ENCODE data around the gene SMYD2. TPM values are rescaled to one million over a fixed set of nuclear protein-coding genes. Genes with fewer than 3 reads are reported as not detected.

The SMYD2 gene
- total RNA-seq, 1 experiment from 2014 or later = 27.2 TPM

- no peaks in the 10 kb centered on the region for H3K4me1 ChIP-seq (ENCODE audit: control insufficient read depth in 1 of 2, insufficient read depth in 2 of 2, low read length in 2 of 2)
- no peaks in the 10 kb centered on the region for H3K9me2 ChIP-seq (ENCODE audit: insufficient read depth)
- 0 out of 2 replicates have a peak, but pooled peaks cover 3% of the 10 kb centered on the region for H4K20me1 ChIP-seq (ENCODE audit: insufficient read depth)
- no peak overlapping the region for H3K4me2 ChIP-seq (ENCODE audit: low read length)
- intact Hi-C loops (cut with micrococcal nuclease) = no loop called here
- no peak for TF ChIP-seq POLR2AphosphoS5 (IDR thresholded peaks at IDR 0.05; ENCODE audit: low read depth, low read length)
- no peak for TF ChIP-seq POLR2A (IDR thresholded peaks at IDR 0.05; ENCODE audit: borderline replicate concordance, extremely low read depth, insufficient read depth, insufficient read length)
- no peak for TF ChIP-seq EZH2 (IDR thresholded peaks at IDR 0.05)
- TF ChIP-seq TCF7L2 (IDR thresholded peaks at IDR 0.05; ENCODE audit: borderline replicate concordance, extremely low read depth, insufficient read depth, insufficient read length) = no peak
- no peak for TF ChIP-seq ZBTB33 (IDR thresholded peaks at IDR 0.05; ENCODE audit: extremely low read depth, insufficient replicate concordance, low read length)
- TF ChIP-seq SRF (IDR thresholded peaks at IDR 0.05; ENCODE audit: low read depth) = no peak
- no peak for TF ChIP-seq ZNF274 (IDR thresholded peaks at IDR 0.05; ENCODE audit: low read depth, low read length)
- TF ChIP-seq CEBPB (IDR thresholded peaks at IDR 0.05; ENCODE audit: low read depth) = no peak
- TF ChIP-seq EZH2phosphoT487 (IDR thresholded peaks at IDR 0.05; ENCODE audit: borderline replicate concordance) = no peak
- no peak for TF ChIP-seq ATF3 (IDR thresholded peaks at IDR 0.05)
- no peak for TF ChIP-seq FOSL1 (IDR thresholded peaks at IDR 0.05; ENCODE audit: low read depth)
- TF ChIP-seq CTCF (IDR thresholded peaks at IDR 0.05 in 2 of 3, conservative IDR thresholded peaks at IDR 0.05 in 1 of 3; ENCODE audit: borderline replicate concordance in 1 of 3, insufficient read depth in 1 of 3, low read depth in 2 of 3, low read length in 2 of 3) = no peak
- no peak for TF ChIP-seq MAX (IDR thresholded peaks at IDR 0.05)
- TF ChIP-seq SP1 (IDR thresholded peaks at IDR 0.05; ENCODE audit: low read depth) = no peak
- no peak for TF ChIP-seq ELF1 (IDR thresholded peaks at IDR 0.05; ENCODE audit: borderline replicate concordance, low read depth)
- no peak for TF ChIP-seq YY1 (IDR thresholded peaks at IDR 0.05; ENCODE audit: extremely low read depth, insufficient replicate concordance, low read depth, low read length)
- no peak for TF ChIP-seq ZFX (IDR thresholded peaks at IDR 0.05)
- BruUV-seq (replicated peaks) = no TSS peak
- peaks cover 7 to 13% of the 10 kb centered on the region in 2 experiments; a peak in 2 of 4 replicates for H3K36me3 ChIP-seq (ENCODE audit: control insufficient read depth in 1 of 2, insufficient read depth in 2 of 2, low read length in 2 of 2)
- CTCF ChIA-PET = no interaction called here
- no peak overlapping the region for H3K9ac ChIP-seq (ENCODE audit: low read length)
- no peaks in the 10 kb centered on the region for H3K79me2 ChIP-seq (ENCODE audit: insufficient read depth, low read length)
- ATAC-seq = no peak
- H3K27me3 ChIP-seq (ENCODE audit: insufficient read depth, low read length) = no peaks in the 10 kb centered on the region
- no peak overlapping the region for H3K4me3 ChIP-seq (replicated peaks in 1 of 2; ENCODE audit: low read depth in 1 of 2, low read length in 2 of 2)
- no peak overlapping the region for H3K27ac ChIP-seq (ENCODE audit: low read depth, low read length)
- H2AFZ ChIP-seq (ENCODE audit: low read depth, low read length, poor library complexity, severe bottlenecking) = no peak overlapping the region
- RAD21 ChIA-PET (ENCODE audit: low non-redundant PET in 1 of 2, low total read pairs in 2 of 2, uncharacterized antibody in 2 of 2, unreplicated experiment in 2 of 2) = no interaction called here
- DNase-seq (ENCODE audit: low read depth, low spot score) = no peak
- POLR2A ChIA-PET = no interaction called here
- H3K9me3 ChIP-seq (ENCODE audit: control insufficient read depth in 1 of 2, insufficient read depth in 1 of 2, low read depth in 1 of 2, low read length in 2 of 2) = no peaks in the 10 kb centered on the region
Observed at GRCh38 chr1:214364786-214365295, 83.9 kb downstream of the SMYD2 start.
